CD4-positive, alpha-beta T cell (primary cell): ENCODE data around the gene GPS2. TPM values are rescaled to one million over a fixed set of nuclear protein-coding genes. Genes with fewer than 3 reads are reported as not detected.
A peak's percentile ranks its signal among the peaks of the same experiment; 100 is the strongest.

ENCODE experiments used
- ATAC-seq: fragments of 200-7000 bp; cut with Tn5 transposase; one replicate; pipeline ENCODE4 v1.10.0; 2022; ENCODE audit warnings: mild to moderate bottlenecking; ENCODE audit not compliant: poor library complexity
- CTCF ChIA-PET: fragments of 350-600 bp; sonication (Branson Sonifier 250); formaldehyde crosslinking; loops from one replicate; lab custom pipeline; 2021; ENCODE audit warnings: antibody characterized with exemption, inconsistent platforms; lab: Charles Lee
- POLR2A ChIA-PET: fragments of 350-600 bp; sonication (Branson Sonifier 250); formaldehyde crosslinking; loops from one replicate; lab custom pipeline; 2021; ENCODE audit warnings: antibody characterized with exemption, inconsistent platforms; lab: Charles Lee
- DNase-seq, 14 experiments: peaks; one replicate each; pipeline ENCODE4 v3.0.0-alpha.2; 2013 to 2020; ENCODE audit warnings: mixed read lengths in 2 of 14
- H3K27ac ChIP-seq, 2 donors: one replicate each; pipeline versions ENCODE4 v1.5.1 to v1.7.0; 2013; ENCODE audit warnings: low read length in 2 of 2, low read depth in 1 of 2, mild to moderate bottlenecking in 1 of 2
- H3K27me3 ChIP-seq, 2 experiments: 1 replicate in 1 of 2; 2 replicates in 1 of 2; pipeline versions ENCODE4 v1.6.1 to v1.7.0; 2013; ENCODE audit warnings: low read length in 2 of 2, control low read depth in 1 of 2, mild to moderate bottlenecking in 1 of 2, moderate library complexity in 1 of 2; ENCODE audit not compliant: insufficient read depth in 2 of 2, control insufficient read depth in 1 of 2
- H3K36me3 ChIP-seq: one replicate; pipeline ENCODE4 v1.6.1; 2013; ENCODE audit warnings: low read length, control low read depth; ENCODE audit not compliant: insufficient read depth
- H3K4me1 ChIP-seq: one replicate; pipeline ENCODE4 v1.6.1; 2013; ENCODE audit warnings: low read length, control low read depth; ENCODE audit not compliant: insufficient read depth
- H3K4me3 ChIP-seq: one replicate; pipeline ENCODE4 v1.5.1; 2013; ENCODE audit warnings: mild to moderate bottlenecking, low read length, moderate library complexity
- H3K9me3 ChIP-seq, 2 experiments: 1 replicate in 1 of 2; 2 replicates in 1 of 2; pipeline versions ENCODE4 v1.6.1 to v1.7.0; 2013; ENCODE audit warnings: low read length in 2 of 2, mild to moderate bottlenecking in 2 of 2, control low read depth in 1 of 2, moderate library complexity in 1 of 2; ENCODE audit not compliant: control insufficient read depth in 1 of 2, insufficient read depth in 1 of 2
- H3K27ac Mint-ChIP-seq: one replicate; pipeline ENCODE4 v1.8.0; 2020; ENCODE audit warnings: mixed read lengths
- H3K27me3 Mint-ChIP-seq: one replicate; pipeline ENCODE4 v1.8.0; 2021; ENCODE audit warnings: mixed read lengths
- H3K36me3 Mint-ChIP-seq: one replicate; pipeline ENCODE4 v1.8.0; 2021; ENCODE audit warnings: low read depth, mixed read lengths
- H3K4me1 Mint-ChIP-seq: one replicate; pipeline ENCODE4 v1.8.0; 2021; ENCODE audit warnings: low read depth, mixed read lengths
- H3K4me3 Mint-ChIP-seq: one replicate; pipeline ENCODE4 v1.8.0; 2020; ENCODE audit warnings: mild to moderate bottlenecking, mixed read lengths
- H3K9me3 Mint-ChIP-seq: one replicate; pipeline ENCODE4 v1.8.0; 2020; ENCODE audit warnings: mixed read lengths
- intact Hi-C, 2 experiments: fragments of 100-400 bp; cut with DNase I in 1 of 2; cut with micrococcal nuclease in 1 of 2; formaldehyde crosslinking; loops; one replicate each; pipeline versions ENCODE4 v1.15.1 to v1.9.0; 2023 to 2025; cut with DNase I, micrococcal nuclease
- total RNA-seq, 174 experiments: library from RNA in 2 of 174; stranded (reverse) in 2 of 174; gene quantifications; one replicate each; pipeline ENCODE4 v1.2.3 and lab custom pipeline; 2021 to 2026
- TF ChIP-seq, protein P1 (sequence below): fragments of 200-600 bp; IDR thresholded peaks from one replicate; pipeline ENCODE4 v1.8.0; 2022; ENCODE audit warnings: antibody characterized with exemption, mild to moderate bottlenecking

The GPS2 gene
- total RNA-seq, 2 experiments from 2014 or later, result 122 to 140 TPM

DNA sequence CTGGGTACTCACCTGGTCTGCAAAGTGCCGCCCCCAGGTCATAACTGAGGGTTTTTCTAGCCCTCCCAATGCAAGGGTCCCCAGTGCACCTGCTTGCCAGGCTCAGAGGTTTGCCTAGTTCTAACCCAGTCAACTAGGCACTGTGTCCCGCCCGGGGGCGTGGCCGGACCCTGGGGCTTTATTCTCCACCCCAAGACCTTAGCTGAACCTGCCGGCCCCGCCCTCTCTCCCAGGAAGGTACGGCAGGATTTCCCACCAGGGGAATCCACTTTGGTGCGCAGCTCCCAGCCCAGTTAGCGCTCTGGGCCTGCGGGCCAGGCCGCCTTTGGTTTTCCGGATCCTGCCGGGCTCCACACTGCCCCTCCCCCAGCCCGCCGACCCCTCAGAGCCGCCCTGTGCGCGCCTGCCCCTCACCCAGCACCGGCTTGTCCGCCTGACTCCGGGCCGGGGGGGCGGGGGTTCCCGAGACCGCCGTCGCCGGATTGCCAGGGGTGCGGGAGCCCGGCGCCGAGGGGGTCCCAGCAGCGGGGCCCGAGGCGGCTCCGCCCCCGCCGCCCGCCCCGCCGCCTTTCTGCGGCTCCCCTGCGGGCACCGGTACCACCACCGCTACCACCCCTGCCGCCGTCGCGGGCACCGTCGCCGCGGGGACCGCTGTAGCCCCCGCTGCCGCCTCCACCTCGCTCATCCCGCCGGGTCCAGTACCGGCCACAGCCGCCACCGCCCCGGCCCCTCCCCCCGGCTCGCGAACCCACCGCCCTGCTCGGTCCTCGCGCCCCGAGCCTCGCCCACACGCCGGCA, 21.1 kb downstream of the GPS2 start:
- POLR2A ChIA-PET, result interaction anchor here (1.4 to 1.5 kb wide), 2 partner anchors 11 to 13 kb away, joined by 3 to 7 read pairs; partner anchors contain the start of gene SLC2A4
- Histone ChIP-seq H3K9me3 (no peaks in the 10 kb centered on the region), H3K36me3 (no peaks in the 10 kb centered on the region), H3K4me1 (peaks cover 32% of the 10 kb centered on the region), H3K4me3 (peak overlapping the region; percentile 34), H3K27me3 (peaks cover 14 to 17% of the 10 kb centered on the region in 2 experiments), H3K27ac (no peak overlapping the region)
- H3K27me3 Mint-ChIP-seq, result peaks cover 34% of the 10 kb centered on the region
- intact Hi-C loops, result loop anchor here in 1 of 2 experiments (5.0 kb wide), 1 partner anchor 247 kb away; no protein-coding TSS in a partner anchor
- peak overlapping the region; percentile 34 for H3K4me3 Mint-ChIP-seq
- ATAC-seq, result peak; percentile 7
- peak in 4 of 14 experiments; percentile 20 to 61 (median 48) for DNase-seq
- H3K9me3 Mint-ChIP-seq, result no peaks in the 10 kb centered on the region
- no peaks in the 10 kb centered on the region for H3K36me3 Mint-ChIP-seq
- H3K4me1 Mint-ChIP-seq, result peaks cover 19% of the 10 kb centered on the region
- CTCF ChIA-PET, result no interaction called here
- H3K27ac Mint-ChIP-seq, result no peak overlapping the region
- TF ChIP-seq, protein P1, sequence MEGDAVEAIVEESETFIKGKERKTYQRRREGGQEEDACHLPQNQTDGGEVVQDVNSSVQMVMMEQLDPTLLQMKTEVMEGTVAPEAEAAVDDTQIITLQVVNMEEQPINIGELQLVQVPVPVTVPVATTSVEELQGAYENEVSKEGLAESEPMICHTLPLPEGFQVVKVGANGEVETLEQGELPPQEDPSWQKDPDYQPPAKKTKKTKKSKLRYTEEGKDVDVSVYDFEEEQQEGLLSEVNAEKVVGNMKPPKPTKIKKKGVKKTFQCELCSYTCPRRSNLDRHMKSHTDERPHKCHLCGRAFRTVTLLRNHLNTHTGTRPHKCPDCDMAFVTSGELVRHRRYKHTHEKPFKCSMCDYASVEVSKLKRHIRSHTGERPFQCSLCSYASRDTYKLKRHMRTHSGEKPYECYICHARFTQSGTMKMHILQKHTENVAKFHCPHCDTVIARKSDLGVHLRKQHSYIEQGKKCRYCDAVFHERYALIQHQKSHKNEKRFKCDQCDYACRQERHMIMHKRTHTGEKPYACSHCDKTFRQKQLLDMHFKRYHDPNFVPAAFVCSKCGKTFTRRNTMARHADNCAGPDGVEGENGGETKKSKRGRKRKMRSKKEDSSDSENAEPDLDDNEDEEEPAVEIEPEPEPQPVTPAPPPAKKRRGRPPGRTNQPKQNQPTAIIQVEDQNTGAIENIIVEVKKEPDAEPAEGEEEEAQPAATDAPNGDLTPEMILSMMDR, result no peak

DNA sequence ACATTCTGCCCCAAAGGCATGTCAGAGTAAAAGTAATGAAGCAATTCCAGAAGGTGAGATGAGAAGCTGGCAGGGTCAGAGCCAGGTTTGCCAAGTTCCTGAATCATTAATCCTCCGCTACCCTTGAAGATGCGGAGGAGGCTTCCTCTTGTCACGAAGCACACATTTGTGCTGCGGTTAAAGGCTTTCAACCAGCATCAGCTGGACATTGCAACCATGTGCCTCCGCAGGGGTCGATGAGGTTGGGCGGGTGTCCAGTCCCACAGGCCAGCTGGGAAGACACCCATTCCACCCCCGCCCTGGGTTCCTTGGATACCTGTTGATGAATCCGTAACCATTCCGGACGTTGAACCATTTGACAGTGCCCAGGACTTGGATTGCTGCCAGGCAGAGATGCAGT, 22.0 kb downstream of the GPS2 start:
- POLR2A ChIA-PET, result interaction anchor here (1.4 to 1.5 kb wide), 2 partner anchors 10 to 12 kb away, joined by 3 to 7 read pairs; partner anchors contain the start of gene SLC2A4
- no peaks in the 10 kb centered on the region for H3K36me3 Mint-ChIP-seq
- Histone ChIP-seq H3K27ac (no peak overlapping the region), H3K4me3 (no peak overlapping the region), H3K4me1 (peaks cover 32% of the 10 kb centered on the region), H3K36me3 (no peaks in the 10 kb centered on the region), H3K9me3 (no peaks in the 10 kb centered on the region), H3K27me3 (peaks cover 14 to 17% of the 10 kb centered on the region in 2 experiments)
- DNase-seq (no peak), ATAC-seq (no peak)
- H3K4me1 Mint-ChIP-seq, result peaks cover 19% of the 10 kb centered on the region
- TF ChIP-seq, protein P1, result no peak
- intact Hi-C loops, result loop anchor here in 1 of 2 experiments (5.0 kb wide), 1 partner anchor 246 kb away; no protein-coding TSS in a partner anchor
- H3K27ac Mint-ChIP-seq, result no peak overlapping the region
- H3K9me3 Mint-ChIP-seq, result no peaks in the 10 kb centered on the region
- peak overlapping the region; percentile 78 for H3K4me3 Mint-ChIP-seq
- peaks cover 42% of the 10 kb centered on the region for H3K27me3 Mint-ChIP-seq
- CTCF ChIA-PET, result no interaction called here

DNA sequence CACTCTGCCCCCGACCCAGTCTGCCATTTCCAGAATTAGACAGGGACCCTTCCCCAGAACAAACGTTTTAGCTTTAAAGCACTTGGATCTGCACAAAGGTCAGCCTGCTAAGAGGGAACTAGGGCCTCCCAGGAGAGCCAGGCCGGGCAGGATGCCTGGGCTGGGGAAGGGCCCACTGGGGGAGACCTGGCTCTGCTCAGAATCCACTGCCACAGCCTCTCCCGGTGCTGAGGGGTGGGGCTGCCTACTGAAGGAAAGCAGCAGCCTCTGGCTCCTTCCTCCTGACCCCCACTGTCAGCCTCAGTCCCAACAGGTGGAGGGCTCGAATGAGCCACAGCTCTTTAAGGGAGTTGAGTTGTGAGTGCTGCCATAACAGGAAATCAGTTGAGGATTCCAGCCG, 22.4 kb downstream of the GPS2 start:
- Mint-ChIP-seq H3K27ac (no peak overlapping the region), H3K27me3 (peaks cover 46% of the 10 kb centered on the region), H3K9me3 (no peaks in the 10 kb centered on the region), H3K4me1 (peaks cover 19% of the 10 kb centered on the region), H3K4me3 (peak overlapping the region; percentile 30), H3K36me3 (no peaks in the 10 kb centered on the region)
- POLR2A ChIA-PET, result interaction anchor here (1.4 to 1.5 kb wide), 2 partner anchors 9 to 12 kb away, joined by 3 to 7 read pairs; partner anchors contain the start of gene SLC2A4
- DNase-seq, result no peak
- Histone ChIP-seq H3K4me1 (peaks cover 32% of the 10 kb centered on the region), H3K4me3 (no peak overlapping the region), H3K36me3 (no peaks in the 10 kb centered on the region), H3K27me3 (peaks cover 14 to 17% of the 10 kb centered on the region in 2 experiments), H3K27ac (no peak overlapping the region), H3K9me3 (no peaks in the 10 kb centered on the region)
- no peak for ATAC-seq
- intact Hi-C loops, result loop anchor here in 1 of 2 experiments (5.0 kb wide), 1 partner anchor 245 kb away; no protein-coding TSS in a partner anchor
- CTCF ChIA-PET, result no interaction called here
- TF ChIP-seq, protein P1, result no peak
